Esophagus squamous epithelium (tissue), 5 donors: Measurements from ENCODE around the gene TSPAN15. TPM values are rescaled to one million over a fixed set of nuclear protein-coding genes. Genes with fewer than 3 reads are reported as not detected.

Experiments used
- DNase-seq: peaks from one replicate; lab custom pipeline; 2025; lab: John Stamatoyannopoulos, UW
- H3K27ac ChIP-seq, 4 donors: fragments of 200-600 bp; sonication (generic); one replicate each; pipeline ENCODE4 v1.5.1; 2016 to 2019; ENCODE audit warnings: mild to moderate bottlenecking in 1 of 4
- H3K27me3 ChIP-seq, 4 donors: fragments of 200-600 bp; sonication (generic); 1 replicate in 3 of 4; 2 replicates in 1 of 4; pipeline versions ENCODE4 v1.5.1 to v1.6.0; 2017 to 2021; ENCODE audit warnings: antibody characterized with exemption in 1 of 4
- H3K36me3 ChIP-seq, 3 donors: fragments of 200-600 bp; sonication (generic); one replicate each; pipeline ENCODE4 v1.5.1; 2016 to 2019
- H3K4me1 ChIP-seq, 3 donors: fragments of 200-600 bp; sonication (generic); one replicate each; pipeline ENCODE4 v1.5.1; 2017 to 2019
- H3K4me3 ChIP-seq, 4 donors: fragments of 200-600 bp; sonication (generic); 1 replicate in 3 of 4; 2 replicates in 1 of 4; pipeline ENCODE4 v1.5.1; 2016 to 2019; ENCODE audit warnings: mild to moderate bottlenecking in 2 of 4, moderate library complexity in 1 of 4
- H3K9me3 ChIP-seq, 3 donors: fragments of 200-600 bp; sonication (generic); one replicate each; pipeline ENCODE4 v1.5.1; 2016 to 2019
- POLR2A ChIP-seq, 4 donors: fragments of 450-650 bp; IDR thresholded peaks; one replicate each; pipeline ENCODE4 v1.6.1; 2017; ENCODE audit warnings: antibody characterized with exemption in 4 of 4, mild to moderate bottlenecking in 4 of 4, moderate library complexity in 3 of 4
- WGBS, 2 donors: methylation state at CpG; one replicate each; pipeline ENCODE4 v1.1.5; 2018; 5-methylcytosine and 5-hydroxymethylcytosine counted together
- intact Hi-C: fragments of 100-400 bp; cut with DNase I; formaldehyde crosslinking; loops from one replicate; pipeline ENCODE4 v1.15.0; 2022
- total RNA-seq, 4 donors: library from RNA; depleted of rRNA; stranded (reverse); fragments of >200 nt; gene quantifications; one replicate each; pipeline ENCODE4 v1.1.0, GENCODE V29; 2016
- TF ChIP-seq, protein P1 (sequence below), 6 experiments: fragments of 450-650 bp in 4 of 6; fragments of 200-600 bp in 2 of 6; sonication (generic) in 2 of 6; IDR thresholded peaks; one replicate each; pipeline ENCODE4 v1.5.1; 2016 to 2019; ENCODE audit warnings: antibody characterized with exemption in 6 of 6, mild to moderate bottlenecking in 4 of 6, moderate library complexity in 4 of 6
- donor health status: DM: yes; HTN: yes; CAD: no.

The TSPAN15 gene
- total RNA-seq, 4 donors from 2014 or later = 3.6 to 24.0 (median 18.5) TPM

DNA sequence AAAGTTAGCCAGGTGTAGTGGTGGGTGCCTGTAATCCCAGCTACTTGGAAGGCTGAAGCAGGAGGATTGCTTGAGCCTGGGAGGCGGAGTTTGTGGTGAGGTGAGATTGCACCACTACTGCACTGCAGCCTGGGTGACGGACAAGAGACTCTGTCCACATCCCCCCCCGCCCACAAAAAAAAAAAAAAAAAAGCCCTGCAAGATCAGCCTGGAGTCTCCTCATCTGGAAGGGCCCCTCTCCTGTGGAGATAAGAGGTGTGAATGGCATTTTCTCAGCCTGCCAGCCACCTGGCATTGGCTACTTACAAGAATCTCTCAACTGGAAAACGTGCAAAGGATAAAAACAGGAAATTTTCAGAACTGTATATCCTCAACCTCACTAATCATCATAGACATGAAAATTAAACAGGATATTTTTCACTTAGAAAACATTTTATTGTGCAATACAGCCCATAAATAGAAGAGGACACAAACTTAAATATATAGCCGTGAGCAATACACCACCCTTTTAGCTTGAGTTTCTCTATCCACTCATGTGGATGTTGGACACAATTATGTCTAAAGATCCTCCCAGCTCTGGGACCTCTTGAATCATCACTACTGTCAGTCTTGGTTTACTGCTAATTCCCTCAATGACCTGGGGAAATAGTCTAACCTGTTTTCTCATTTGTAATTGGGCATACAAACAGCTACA lies 11.3 kb upstream of the TSPAN15 start:
- intact Hi-C loops = no loop called here

DNA sequence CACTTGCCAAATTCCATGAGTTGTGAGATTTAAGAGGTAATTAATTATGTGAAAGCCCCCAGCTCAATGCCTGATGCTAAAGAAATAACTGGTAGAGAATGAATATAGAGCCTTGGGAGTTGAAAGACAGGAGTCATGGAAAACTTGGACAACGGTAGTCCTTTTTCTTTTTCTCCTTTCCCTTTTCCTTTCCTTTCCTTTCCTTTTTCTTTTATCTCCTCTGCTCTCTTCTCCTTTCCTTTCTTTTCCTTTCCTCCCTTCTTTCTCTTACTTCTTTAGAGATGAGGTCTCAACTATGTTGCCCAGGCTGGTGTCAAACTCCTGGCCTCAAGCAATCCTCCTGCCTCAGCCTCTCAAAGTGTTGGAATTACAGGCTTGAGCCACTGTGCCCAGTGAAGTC lies 7.9 kb upstream of the TSPAN15 start:
- TF ChIP-seq, protein P1, sequence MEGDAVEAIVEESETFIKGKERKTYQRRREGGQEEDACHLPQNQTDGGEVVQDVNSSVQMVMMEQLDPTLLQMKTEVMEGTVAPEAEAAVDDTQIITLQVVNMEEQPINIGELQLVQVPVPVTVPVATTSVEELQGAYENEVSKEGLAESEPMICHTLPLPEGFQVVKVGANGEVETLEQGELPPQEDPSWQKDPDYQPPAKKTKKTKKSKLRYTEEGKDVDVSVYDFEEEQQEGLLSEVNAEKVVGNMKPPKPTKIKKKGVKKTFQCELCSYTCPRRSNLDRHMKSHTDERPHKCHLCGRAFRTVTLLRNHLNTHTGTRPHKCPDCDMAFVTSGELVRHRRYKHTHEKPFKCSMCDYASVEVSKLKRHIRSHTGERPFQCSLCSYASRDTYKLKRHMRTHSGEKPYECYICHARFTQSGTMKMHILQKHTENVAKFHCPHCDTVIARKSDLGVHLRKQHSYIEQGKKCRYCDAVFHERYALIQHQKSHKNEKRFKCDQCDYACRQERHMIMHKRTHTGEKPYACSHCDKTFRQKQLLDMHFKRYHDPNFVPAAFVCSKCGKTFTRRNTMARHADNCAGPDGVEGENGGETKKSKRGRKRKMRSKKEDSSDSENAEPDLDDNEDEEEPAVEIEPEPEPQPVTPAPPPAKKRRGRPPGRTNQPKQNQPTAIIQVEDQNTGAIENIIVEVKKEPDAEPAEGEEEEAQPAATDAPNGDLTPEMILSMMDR (IDR thresholded peaks at IDR 0.05) = no peak
- TF ChIP-seq POLR2A (IDR thresholded peaks at IDR 0.05) = no peak
- Histone ChIP-seq H3K4me3 (no peak overlapping the region), H3K27ac (no peak overlapping the region)

More for the DNA sequence above, 11.3 kb upstream of the TSPAN15 start:
- Histone ChIP-seq H3K9me3 (no peaks in the 10 kb centered on the region), H3K4me1 (peaks cover 26 to 44% (median 30%) of the 10 kb centered on the region in 3 donors), H3K36me3 (no peaks in the 10 kb centered on the region), H3K27ac (peak overlapping the region in 2 of 4 donors; percentile 57 to 69), H3K4me3 (no peak overlapping the region), H3K27me3 (no peaks in the 10 kb centered on the region)
- no peak for TF ChIP-seq POLR2A (IDR thresholded peaks at IDR 0.05)
- TF ChIP-seq, protein P1 (IDR thresholded peaks at IDR 0.05) = no peak
- 16 to 24% methylated on average over 2 to 5 of the region's 5 CpGs for WGBS, 2 donors
- DNase-seq = no peak

DNA sequence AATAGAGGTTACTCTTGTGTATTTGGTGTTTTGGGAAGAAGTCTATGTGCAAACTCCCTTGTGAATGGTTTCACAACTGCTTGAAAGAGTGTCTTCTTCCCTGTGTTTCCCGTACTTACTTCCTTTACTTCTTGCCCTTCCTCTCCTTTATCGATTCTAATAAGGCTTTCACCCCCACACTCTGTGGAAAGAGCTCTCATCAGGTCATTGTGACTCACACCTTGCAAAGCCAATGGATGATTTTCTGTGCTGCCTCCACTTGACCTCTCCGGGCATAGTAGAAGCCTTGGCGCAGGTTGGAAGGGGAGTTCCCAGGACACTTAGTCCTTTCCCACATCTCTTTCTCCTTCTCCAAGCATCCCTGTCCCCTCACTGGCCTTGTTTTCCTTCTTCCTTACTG lies 6.2 kb upstream of the TSPAN15 start:
- Histone ChIP-seq H3K27ac (no peak overlapping the region), H3K9me3 (no peaks in the 10 kb centered on the region), H3K36me3 (no peaks in the 10 kb centered on the region), H3K4me3 (no peak overlapping the region), H3K27me3 (no peaks in the 10 kb centered on the region), H3K4me1 (peaks cover 24 to 56% (median 34%) of the 10 kb centered on the region in 3 donors)
- 81 to 87% methylated on average over 4 of the region's 4 CpGs for WGBS, 2 donors
- intact Hi-C loops = no loop called here
- DNase-seq = no peak
- no peak for TF ChIP-seq POLR2A (IDR thresholded peaks at IDR 0.05)
- TF ChIP-seq, protein P1 (IDR thresholded peaks at IDR 0.05) = no peak

More for the DNA sequence above, 7.9 kb upstream of the TSPAN15 start:
- Histone ChIP-seq H3K27me3 (no peaks in the 10 kb centered on the region), H3K9me3 (no peaks in the 10 kb centered on the region), H3K4me1 (peaks cover 35 to 56% (median 40%) of the 10 kb centered on the region in 3 donors), H3K36me3 (no peaks in the 10 kb centered on the region)
- no peak for DNase-seq
- intact Hi-C loops = no loop called here
- WGBS, 2 donors = 64 to 79% methylated on average over 1 of the region's 1 CpG

DNA sequence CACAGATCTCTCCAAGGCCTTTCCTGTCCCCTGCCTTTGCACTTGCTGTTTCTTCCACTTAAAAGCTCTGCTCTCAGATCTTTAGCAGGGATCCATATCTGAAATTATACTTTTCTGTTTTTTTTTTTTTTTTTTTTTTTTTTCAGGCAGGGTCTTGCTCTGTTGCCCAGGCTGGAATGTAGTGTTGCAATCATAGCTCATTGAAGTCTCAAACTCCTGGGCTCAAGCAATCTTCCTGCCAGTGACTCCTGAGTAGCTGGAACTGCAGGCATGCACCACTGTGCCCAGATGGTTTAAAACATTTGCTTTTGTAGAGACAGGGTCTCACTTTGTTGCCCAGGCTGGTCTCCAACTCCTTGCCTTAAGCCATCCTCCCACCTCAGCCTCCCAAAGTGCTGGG lies 5.0 kb upstream of the TSPAN15 start:
- no peaks in the 10 kb centered on the region for H3K9me3 ChIP-seq
- peak overlapping the region; percentile 8 to 82 (median 44) for H3K27ac ChIP-seq
- H3K27me3 ChIP-seq = no peaks in the 10 kb centered on the region
- H3K4me3 ChIP-seq = no peak overlapping the region
- H3K4me1 ChIP-seq = peaks cover 26 to 58% (median 32%) of the 10 kb centered on the region in 3 donors
- DNase-seq = no peak
- H3K36me3 ChIP-seq = no peaks in the 10 kb centered on the region
- TF ChIP-seq, protein P1 (IDR thresholded peaks at IDR 0.05) = no peak
- no peak for TF ChIP-seq POLR2A (IDR thresholded peaks at IDR 0.05)
- intact Hi-C loops = no loop called here

DNA sequence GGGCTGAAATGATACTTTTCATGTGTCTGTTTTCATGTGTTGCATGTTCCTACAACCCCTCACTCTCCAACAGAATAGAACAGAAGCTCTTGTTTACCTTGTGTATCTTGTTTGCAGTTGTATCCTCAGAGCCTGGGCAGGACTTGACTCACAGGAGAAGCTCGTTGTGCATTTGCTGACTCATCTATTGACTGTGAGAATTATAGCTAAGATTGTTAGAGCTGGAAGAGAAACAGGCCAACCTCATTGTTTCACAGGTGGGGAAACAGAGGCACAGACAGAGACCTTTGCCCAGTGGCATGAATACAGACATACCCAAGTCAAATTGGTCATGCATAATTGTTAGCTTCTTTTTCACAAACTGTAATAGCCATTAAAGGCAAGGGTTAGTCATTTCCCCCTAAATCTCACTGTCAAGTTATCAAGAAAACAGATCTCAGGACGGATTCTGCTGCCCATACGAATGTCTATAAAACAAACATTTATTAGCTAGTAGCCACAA lies 4.6 kb upstream of the TSPAN15 start:
- H3K4me3 ChIP-seq = no peak overlapping the region
- no peak for DNase-seq
- peak overlapping the region; percentile 28 to 82 (median 50) for H3K27ac ChIP-seq
- WGBS, 2 donors = 25 to 32% methylated on average over 3 of the region's 3 CpGs
- intact Hi-C loops = no loop called here
- peaks cover 31 to 63% (median 32%) of the 10 kb centered on the region in 3 donors for H3K4me1 ChIP-seq
- no peaks in the 10 kb centered on the region for H3K9me3 ChIP-seq
- no peaks in the 10 kb centered on the region for H3K27me3 ChIP-seq
- TF ChIP-seq, protein P1 (IDR thresholded peaks at IDR 0.05) = no peak
- no peak for TF ChIP-seq POLR2A (IDR thresholded peaks at IDR 0.05)
- H3K36me3 ChIP-seq = no peaks in the 10 kb centered on the region
